Non-pigmented ciliary epithelial cell (primary cell): ENCODE data around the gene CAPN10.

ENCODE experiments used
- DNase-seq: peaks from one replicate; pipeline ENCODE4 v3.0.0-alpha.2; 2010; ENCODE audit warnings: low read depth

Gene CAPN10

DNA sequence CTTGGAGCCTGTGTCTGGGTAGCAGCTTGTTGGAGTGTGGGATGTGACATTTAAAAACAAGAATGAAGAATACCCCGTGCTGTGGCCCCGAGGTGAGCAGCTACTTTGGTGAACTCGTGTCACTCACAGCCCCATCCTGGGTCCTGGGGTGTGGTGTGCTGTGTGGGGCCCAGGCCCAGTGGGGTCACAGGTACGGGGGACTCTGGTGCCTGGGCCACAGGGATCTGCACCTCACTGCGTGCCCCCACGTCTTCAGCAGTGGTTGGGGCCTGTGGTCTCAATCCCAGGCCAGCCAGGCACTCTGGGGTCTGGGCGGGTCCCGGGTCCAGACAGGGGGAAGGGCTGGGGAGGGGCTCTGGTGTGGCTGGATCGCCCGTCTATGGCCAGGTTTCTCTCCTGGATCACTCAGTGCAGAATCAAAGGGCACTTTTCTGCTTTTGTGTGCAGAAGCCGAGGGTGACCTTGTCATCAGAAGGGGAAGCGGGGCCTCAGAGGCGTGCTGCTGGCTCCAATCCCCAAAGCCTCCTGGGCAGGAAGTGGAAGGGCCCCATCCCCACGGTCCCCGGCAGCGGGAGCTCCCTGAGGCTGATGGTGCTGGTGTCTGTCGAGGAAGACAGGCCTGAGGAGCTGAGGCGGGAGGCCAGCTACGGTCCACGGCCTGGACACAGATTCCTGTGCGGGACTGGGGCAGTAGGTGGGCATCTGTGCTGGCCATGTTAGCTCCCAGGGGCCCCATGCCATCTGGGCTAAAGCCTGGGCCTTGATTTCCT is 40.2 kb downstream of the CAPN10 start:
- no peak for DNase-seq

DNA sequence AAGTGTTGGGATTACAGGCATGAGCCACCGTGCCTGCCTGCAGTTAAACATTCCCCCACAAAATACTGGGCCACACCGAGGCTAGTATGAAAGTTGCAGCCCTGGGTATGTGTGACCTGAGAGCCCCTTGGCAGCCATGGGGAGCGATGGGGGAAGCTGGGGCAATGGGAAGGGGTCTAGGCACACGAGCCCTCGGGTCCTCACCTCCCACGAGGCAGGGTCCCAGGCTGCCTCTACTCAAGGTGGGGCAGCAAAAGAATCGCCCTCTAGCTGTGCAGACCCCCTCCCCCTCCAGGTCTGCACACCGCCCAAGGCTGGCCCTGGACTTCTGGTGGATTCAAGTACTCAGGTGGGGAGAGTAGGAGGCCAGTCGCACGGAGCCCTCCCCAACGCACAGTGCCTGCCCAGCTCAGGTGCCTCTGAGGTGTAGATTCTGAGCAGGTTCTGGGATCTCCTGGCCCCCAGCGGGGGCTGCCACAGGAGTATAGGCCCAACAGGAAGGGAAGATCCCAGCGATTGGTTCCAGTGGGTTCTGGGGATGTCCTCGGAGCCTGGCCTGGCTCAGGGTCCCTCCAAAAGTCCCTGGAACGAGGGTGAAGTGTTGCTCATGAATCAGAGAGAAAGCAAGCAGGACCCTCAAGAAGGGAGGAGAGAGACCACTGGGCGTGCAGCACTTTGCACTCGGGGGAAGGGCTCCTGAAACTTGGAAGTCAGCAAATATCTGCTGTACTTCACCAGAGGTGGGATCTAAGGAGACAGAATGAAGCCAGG is 41.4 kb downstream of the CAPN10 start:
- no peak for DNase-seq

DNA sequence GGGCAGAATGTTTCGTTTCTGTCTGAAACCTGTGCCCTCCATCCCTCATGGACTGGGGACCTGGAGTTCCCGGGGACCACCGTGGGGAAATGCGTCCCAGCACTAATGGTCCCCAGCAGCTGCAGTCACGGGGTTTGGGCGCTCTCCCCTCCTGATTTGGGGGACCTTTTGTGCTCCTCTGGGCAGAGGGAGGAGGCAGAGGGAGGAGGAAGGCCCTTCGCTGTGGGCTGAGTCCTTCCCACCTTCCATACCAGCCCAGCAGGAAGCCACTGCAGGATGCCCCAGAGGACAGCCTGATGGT is 41.9 kb downstream of the CAPN10 start:
- DNase-seq, result no peak

DNA sequence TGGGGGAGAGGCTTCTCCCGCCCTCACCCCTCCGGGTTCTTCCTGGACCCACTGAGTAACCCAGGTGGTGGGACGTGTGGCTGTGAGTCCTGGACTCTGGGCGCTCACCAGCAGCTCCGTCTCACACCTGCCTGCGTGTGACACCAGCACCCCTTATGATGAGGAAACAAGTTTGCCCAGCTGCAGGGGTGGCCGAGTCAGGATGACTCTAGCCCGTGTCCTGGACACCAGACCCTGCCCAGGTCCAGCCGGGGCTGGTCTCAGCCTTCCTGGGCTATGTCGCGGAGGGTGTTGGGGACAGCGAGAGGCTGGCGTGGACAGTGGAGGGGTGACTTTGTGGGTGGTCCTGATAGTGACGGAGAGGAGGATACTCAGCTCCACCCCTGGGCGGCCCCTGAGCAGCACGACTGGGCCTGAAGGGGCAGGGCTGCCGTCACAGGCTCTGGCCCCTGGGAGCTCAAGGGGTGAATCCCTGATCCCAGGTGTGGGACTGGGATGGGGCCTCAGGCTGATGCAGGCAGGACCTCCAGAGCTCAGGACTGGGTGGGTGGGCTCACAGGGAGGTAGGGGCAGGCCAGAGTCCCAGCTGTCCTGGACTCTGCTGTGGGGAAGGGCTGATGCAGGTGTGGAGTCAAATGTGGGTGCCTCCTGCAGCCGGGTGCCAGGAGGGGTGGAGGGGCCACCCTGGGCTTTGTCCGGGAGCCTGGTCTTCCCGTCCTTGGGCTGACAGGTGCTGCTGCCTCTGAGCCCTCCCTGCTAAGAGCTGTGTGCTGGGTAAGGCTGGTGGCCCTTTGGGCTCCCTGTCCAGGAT is 42.5 kb downstream of the CAPN10 start:
- no peak for DNase-seq

DNA sequence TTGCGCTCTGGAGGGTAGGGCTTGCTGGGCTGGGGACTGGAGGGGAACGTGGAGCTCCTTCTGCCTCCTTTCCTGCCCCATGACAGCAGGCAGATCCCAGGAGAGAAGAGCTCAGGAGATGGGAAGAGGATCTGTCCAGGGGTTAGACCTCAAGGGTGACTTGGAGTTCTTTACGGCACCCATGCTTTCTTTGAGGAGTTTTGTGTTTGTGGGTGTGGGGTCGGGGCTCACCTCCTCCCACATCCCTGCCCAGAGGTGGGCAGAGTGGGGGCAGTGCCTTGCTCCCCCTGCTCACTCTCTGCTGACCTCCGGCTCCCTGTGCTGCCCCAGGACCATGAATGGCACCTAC is 43.1 kb downstream of the CAPN10 start:
- DNase-seq, result no peak

DNA sequence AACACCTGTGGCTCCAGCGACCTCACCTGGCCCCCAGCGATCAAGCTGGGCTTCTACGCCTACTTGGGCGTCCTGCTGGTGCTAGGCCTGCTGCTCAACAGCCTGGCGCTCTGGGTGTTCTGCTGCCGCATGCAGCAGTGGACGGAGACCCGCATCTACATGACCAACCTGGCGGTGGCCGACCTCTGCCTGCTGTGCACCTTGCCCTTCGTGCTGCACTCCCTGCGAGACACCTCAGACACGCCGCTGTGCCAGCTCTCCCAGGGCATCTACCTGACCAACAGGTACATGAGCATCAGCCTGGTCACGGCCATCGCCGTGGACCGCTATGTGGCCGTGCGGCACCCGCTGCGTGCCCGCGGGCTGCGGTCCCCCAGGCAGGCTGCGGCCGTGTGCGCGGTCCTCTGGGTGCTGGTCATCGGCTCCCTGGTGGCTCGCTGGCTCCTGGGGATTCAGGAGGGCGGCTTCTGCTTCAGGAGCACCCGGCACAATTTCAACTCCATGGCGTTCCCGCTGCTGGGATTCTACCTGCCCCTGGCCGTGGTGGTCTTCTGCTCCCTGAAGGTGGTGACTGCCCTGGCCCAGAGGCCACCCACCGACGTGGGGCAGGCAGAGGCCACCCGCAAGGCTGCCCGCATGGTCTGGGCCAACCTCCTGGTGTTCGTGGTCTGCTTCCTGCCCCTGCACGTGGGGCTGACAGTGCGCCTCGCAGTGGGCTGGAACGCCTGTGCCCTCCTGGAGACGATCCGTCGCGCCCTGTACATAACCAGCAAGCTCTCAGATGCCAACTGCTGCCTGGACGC is 43.6 kb downstream of the CAPN10 start:
- DNase-seq, result no peak

DNA sequence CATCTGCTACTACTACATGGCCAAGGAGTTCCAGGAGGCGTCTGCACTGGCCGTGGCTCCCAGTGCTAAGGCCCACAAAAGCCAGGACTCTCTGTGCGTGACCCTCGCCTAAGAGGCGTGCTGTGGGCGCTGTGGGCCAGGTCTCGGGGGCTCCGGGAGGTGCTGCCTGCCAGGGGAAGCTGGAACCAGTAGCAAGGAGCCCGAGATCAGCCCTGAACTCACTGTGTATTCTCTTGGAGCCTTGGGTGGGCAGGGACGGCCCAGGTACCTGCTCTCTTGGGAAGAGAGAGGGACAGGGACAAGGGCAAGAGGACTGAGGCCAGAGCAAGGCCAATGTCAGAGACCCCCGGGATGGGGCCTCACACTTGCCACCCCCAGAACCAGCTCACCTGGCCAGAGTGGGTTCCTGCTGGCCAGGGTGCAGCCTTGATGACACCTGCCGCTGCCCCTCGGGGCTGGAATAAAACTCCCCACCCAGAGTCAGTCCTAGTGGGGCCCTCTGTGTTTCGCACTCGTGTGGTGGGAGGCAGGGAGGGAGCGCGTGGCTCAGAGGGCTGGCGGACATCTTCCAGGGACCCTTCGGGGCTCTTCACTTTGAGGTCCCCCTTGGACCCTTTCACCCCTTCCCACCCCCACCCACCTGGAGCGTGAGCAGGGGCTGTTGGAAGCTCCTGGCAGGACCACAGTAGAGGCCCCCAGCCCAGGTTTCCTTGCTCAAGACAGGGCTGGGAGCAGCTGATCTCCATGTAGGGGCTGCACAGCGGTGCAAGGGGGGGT is 44.4 kb downstream of the CAPN10 start:
- DNase-seq, result no peak

DNA sequence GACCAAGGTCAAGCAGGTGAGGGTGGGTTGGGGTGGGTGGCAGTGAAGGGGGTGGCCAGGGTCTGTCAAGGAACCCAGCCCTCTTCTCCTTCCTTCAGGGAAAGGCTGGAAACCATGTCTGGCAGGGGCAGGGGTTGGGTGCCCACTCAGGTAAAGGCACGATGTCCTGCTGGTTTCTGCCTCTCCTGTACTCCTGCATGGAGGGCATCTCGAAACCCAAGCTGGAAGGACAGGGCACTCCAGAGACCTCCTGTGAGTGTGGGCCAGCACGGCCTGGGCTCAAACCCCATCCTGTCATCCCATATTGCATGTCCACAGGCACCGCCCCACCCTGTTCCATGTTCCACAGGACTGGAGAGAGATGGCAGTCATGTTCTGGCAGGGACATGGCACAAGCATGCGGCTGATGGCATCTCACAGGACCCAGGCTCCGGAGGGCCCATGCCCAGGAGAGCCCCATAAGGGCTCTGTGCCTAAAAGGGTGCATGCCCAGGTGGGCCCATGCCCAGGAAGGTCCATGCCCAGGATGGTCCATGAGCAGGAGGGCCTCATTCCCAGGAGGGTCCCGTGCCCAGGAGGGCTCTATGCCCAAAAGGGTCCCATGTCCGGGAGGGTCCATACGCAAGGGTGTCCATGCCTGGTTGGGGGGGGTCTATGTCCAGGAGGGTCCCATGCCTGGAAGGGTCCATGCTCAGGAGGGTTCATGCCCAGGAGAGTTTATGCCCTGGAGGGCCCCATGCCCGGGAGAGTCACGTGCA is 45.2 kb downstream of the CAPN10 start:
- no peak for DNase-seq

DNA sequence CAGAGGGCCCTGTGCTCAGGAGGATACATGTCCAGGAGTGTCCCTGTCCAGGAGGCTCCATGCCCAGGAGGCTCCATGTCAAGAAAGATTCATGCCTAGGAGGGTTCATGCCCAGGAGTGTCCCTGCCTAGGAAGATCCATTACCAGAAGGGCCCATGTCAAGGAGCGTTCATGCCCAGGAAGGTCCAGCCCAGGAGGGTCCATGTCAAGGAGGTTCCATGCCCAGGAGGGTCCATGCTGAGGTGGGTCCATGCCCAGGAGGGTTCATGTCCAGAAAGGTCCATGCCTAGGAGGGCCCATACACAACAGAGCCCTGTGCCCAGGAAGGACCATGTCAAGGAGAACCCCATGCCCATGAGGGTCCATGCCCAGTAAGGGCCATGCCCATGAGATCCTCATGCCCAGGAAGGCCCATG is 45.8 kb downstream of the CAPN10 start:
- DNase-seq, result no peak

DNA sequence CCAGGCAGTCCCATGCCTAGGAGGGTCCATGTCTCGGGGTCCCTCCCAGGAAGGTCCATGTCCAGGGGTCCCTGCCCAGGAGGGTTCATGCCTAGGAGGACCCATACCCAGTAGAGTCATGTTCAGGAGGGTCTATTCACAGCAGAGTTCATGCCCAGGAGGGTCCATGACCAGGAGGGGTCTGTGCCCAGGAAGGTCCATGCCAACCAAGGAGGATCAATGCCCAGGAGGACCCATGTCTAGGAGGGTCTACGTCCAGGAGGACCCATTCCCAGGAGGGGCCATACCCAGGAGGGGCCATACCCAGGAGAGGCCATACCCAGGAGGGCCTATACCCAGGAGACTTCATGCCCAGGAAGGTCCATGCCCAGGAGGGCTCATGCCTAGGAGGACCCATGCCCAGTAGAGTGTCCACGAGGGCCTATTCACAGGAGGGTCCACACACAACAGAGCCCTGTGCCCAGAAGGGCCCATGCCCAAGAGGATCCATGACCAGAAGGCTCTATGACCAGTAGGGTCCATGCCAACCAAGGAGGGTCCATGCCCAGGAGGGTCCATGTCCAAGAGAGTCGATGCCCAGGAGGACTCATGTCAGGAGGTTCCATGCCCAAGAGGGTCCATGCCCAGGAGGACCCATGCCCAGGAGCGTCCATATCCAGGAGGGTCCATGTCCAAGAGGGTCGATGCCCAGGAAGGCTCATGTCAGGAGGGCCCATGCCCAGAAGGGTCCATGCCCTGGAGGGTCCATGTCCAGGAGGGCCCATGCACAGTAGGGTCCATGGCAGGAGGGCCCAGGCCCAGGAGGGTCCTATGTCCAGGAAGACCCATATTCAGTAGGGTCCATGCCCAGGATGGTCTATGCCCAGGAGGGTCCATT is 48.8 kb downstream of the CAPN10 start:
- DNase-seq, result no peak

DNA sequence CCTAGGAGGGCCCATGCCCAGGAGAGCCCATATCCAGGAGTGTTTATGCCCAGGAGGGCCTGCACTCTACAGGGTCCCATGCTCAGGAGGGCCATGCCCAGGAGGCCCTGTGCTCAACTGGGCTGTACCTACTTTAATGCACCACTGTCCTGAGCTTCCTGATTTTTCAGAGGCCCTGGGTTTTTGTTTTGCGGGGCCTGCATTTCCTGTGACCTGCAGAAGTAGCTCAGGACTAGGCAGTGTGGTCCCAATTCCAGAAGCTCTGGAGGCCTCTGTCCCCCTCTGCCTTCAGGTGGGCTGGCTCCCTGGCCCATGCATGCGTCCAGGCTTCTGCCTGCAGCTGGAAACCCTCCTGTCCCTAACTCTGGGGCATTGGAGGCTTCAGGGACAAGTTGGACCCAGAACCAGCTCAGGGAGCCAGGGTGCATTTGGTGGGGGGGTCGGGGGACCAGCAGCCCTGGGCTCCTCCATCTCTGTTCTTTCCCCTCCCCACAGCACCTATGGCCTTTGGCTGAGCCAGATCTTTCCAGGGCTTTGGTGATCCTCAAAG is 49.5 kb downstream of the CAPN10 start:
- no peak for DNase-seq

DNA sequence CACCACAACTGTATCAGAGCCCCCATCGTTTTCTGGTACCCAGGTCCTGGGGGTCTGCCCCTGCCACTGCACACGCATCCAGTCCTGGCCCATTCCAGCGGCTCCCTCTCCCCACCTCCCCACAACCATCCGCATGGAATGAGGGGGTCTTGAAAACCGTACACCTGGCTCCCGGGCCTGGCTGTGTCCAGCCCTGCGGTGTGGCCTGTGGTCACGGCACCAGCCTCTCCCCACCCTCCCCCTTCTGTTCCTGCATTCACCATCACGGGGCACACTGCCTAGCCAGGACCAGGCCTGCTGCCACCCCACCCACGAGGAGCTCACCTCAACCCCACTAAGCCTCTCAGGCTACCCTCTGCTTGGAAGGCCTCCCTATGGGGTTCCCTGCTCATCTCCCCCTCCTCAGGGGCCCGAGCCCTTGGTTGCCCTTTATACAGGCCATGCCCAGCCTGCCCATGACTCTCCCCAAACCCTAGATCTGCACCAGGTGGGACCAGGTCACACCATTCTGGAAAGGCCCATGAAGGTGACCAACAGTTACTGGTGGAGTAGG is 50.1 kb downstream of the CAPN10 start:
- DNase-seq, result no peak

DNA sequence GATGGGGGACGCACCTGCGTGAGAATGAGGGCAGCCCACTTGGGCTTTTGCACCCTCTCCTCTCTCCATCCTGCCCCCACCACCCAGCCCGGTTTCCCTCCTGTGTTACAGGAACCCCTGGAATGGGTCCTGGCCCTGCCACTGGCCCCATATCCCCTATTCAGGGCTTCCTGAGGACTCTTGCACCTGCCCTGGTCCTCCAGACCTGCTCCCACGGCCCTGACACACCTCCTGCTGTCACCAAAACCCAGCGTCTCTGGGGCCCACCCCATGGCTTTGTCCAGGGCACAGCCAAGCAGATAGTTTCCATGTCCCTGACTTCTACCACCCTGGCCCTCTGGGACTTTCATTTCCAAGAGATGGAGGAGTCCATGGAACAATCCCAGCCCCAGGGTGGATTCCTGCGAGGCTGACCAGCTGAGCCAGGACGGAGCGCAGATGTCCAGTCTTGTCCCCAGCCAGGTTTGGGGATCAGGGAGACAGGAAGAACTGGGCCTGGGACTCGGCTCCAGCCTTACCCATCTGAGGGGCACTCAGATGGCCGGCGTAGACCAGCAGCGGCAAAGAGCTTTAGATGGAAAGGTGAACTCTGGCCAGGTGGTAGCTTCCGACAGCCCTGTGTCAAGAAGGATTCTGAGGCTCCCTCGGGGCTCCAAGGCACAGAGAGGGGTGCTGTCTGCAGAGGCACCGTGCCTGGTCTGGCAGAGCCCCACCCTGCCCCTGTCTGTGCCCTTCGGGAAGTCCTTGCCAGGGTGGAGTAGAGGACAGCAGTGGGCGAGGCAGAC is 50.8 kb downstream of the CAPN10 start:
- no peak for DNase-seq

DNA sequence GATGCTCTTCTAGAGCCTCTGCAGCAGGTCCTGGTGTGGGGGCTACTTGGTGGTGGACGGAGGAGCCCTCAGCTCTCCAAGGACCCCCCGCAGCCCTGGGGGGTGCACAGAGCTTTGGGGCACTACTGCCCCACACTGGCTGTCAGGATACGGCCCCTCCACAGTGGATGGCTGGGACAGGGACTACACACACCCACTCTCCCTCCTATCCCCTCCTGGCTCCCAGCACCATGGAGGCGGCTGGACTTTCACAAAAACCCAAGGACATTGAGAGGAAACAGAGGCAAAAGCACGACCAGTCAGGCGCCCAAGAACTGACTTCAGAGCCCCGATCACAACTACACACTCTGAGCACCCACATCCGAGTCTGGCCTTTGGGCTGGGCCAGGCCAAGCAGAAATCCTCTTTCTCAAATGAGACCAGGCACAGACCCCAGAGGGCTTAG is 51.4 kb downstream of the CAPN10 start:
- DNase-seq, result no peak

DNA sequence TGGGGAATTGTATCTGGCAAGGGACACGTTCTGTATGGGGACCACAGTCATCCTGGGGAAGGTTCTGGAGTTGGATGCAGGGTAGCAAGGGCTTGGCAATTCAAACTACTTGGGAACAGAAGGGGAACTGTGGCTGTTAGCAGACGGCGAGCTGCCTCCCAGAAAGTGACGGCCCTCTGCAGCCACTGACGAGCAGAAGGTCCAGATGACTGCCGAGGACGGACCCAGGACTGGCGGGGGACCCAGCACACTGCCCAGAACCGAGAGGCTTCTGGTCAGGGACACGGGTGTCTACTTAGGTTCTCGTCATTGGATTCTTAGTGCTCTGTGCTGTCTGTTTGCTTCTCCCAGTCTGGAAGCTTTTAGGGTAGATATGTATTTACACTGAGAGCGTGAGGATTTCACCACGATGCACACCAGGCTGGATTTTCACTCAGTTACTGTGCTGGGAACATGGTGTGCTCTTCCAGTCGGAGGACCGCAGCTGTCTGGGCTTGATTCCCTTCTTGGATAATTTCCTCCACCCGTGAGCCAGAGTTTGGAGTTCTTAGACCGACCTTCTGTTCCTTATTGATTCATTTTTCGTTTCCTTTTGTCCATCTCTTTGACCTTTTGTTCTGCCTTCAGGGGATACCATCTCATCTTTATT is 52.1 kb downstream of the CAPN10 start:
- no peak for DNase-seq

DNA sequence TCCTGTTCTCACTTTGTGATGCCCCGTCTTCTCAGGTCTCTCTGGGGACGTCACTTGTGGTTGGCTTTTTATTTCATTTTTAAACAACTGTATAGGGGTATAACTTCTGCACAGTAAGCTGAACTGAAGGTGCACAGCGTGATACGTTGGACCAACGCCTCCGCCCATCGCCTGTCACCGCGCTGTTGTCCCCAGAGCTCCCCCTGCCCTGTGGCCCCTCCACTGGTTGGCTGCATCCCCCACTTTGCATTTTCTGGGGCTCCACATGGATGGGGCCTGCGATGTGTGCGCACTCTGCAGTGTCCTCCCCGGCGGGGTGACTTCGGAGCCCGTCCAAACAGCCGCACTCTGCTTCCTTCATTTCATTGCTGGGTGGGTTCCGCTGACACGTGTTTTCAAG is 53.0 kb downstream of the CAPN10 start:
- no peak for DNase-seq

DNA sequence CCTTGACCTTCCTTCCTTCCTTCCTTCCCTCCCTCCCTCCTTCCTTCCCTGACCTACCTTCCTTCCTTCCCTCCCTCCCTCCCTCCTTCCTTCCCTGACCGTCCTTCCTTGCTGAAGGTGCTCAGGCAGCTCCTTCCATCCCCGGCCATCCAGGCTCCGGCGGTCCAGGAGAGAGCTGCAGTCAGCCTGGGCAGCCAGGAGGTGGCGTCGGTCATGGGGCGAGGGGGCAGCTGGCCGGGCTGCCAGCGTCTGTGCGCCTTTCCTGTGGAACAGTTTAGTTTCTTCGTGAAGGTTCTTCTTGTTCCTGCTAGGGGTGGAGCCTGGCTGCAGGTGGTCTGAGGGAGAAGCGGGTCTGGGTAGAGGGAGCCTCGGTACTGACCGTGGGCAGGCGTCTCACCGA is 54.4 kb downstream of the CAPN10 start:
- DNase-seq, result no peak
